ENCODE data around the gene CCDC190. TPM values are rescaled to one million over a fixed set of nuclear protein-coding genes. Genes with fewer than 3 reads are reported as not detected.

The CCDC190 gene
- total and polyA plus RNA-seq, 10 donors: not detected

GRCh38 chr1:162857850-162858249 is 3.1 kb downstream of the CCDC190 start:
- Histone ChIP-seq H3K9me3 (no peaks in the 10 kb centered on the region), H3K27ac (no peak overlapping the region), H3K36me3 (no peaks in the 10 kb centered on the region), H3K4me1 (no peaks in the 10 kb centered on the region), H3K27me3 (replicated peaks in 1 of 7) (peaks cover 0 to 10% (median 0%) of the 10 kb centered on the region in 7 donors), H3K4me3 (no peak overlapping the region)
- TF ChIP-seq POLR2AphosphoS5 (IDR thresholded peaks at IDR 0.05) (no peak), POLR2A (IDR thresholded peaks at IDR 0.05) (no peak)
- TF ChIP-seq, protein P1, sequence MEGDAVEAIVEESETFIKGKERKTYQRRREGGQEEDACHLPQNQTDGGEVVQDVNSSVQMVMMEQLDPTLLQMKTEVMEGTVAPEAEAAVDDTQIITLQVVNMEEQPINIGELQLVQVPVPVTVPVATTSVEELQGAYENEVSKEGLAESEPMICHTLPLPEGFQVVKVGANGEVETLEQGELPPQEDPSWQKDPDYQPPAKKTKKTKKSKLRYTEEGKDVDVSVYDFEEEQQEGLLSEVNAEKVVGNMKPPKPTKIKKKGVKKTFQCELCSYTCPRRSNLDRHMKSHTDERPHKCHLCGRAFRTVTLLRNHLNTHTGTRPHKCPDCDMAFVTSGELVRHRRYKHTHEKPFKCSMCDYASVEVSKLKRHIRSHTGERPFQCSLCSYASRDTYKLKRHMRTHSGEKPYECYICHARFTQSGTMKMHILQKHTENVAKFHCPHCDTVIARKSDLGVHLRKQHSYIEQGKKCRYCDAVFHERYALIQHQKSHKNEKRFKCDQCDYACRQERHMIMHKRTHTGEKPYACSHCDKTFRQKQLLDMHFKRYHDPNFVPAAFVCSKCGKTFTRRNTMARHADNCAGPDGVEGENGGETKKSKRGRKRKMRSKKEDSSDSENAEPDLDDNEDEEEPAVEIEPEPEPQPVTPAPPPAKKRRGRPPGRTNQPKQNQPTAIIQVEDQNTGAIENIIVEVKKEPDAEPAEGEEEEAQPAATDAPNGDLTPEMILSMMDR (IDR thresholded peaks at IDR 0.05 in 8 of 11, conservative IDR thresholded peaks at IDR 0.05 in 3 of 11): no peak
- intact Hi-C loops (cut with DNase I; ENCODE audit: low total_unique reads): loop anchor here (10.0 kb wide), 1 partner anchor 317 kb away; no protein-coding TSS in a partner anchor
- DNase-seq: no peak

DNA sequence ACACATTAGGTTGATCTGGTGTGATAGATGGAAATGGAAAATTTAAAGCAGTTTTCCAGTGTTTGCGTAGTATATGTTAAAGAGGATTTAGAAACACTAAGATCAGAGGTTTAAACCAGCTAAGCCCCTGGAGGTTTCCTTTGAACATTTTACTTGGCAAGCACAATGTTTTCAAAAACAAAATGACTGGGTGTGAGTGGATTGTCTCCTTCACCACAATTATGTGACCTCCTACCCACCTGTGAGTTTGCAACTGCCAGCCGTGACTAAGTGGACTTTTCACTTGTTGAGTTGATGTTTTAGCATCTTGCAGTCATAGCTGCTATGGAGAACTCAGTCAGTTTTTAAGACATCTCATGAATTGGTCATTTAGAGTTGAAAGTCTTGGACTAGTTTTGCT is 4.7 kb downstream of the CCDC190 start:
- Histone ChIP-seq H3K36me3 (no peaks in the 10 kb centered on the region), H3K4me3 (no peak overlapping the region), H3K27ac (no peak overlapping the region), H3K9me3 (no peaks in the 10 kb centered on the region), H3K4me1 (no peaks in the 10 kb centered on the region), H3K27me3 (replicated peaks in 1 of 7) (no peaks in the 10 kb centered on the region)
- no peak for TF ChIP-seq POLR2AphosphoS5 (IDR thresholded peaks at IDR 0.05)
- no peak for TF ChIP-seq POLR2A (IDR thresholded peaks at IDR 0.05)
- TF ChIP-seq, protein P1 (IDR thresholded peaks at IDR 0.05 in 8 of 11, conservative IDR thresholded peaks at IDR 0.05 in 3 of 11): no peak
- intact Hi-C loops (cut with DNase I; ENCODE audit: low total_unique reads): loop anchor here (10.0 kb wide), 1 partner anchor 319 kb away; no protein-coding TSS in a partner anchor
- no peak for DNase-seq
- 89 to 94% (median 93%) methylated on average over 2 of the region's 2 CpGs for WGBS, 5 donors

DNA sequence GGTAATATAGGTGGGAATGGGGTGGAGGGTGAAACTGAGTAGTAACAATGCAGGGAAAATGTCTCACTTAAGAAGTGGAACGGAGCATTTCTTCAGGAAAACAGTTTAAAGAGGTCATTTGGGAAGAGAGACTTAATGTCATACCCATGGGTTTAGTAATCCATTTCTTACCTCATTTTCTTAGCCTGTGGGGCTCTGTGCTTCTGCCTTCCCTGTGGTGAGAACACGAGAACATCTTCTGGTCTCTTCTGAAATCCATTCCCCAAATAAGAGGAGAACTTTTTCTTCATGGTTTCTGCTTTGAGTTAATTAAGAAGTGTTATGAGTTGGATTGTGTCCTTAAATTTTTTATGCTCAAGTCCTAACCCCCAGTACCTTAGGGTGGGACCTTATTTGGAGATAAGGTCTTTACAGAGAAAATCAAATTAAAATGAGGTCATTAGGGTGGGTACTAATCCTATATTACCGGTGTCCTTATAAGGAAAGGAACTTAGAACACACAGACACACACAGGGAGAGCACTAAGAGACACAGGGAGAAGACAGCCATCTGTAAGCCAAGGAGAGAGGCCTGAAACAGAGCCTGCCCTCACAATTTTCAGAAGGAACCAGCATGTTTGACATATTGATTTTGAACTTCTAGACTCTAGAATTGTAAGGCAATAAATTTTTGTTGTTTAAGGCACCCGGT is 5.4 kb downstream of the CCDC190 start:
- 80 to 95% (median 87%) methylated on average over 4 of the region's 4 CpGs for WGBS, 5 donors
- H3K9me3 ChIP-seq: no peaks in the 10 kb centered on the region
- H3K4me3 ChIP-seq: no peak overlapping the region
- H3K27me3 ChIP-seq (replicated peaks in 1 of 7): no peaks in the 10 kb centered on the region
- TF ChIP-seq, protein P1 (IDR thresholded peaks at IDR 0.05 in 8 of 11, conservative IDR thresholded peaks at IDR 0.05 in 3 of 11): no peak
- no peak for TF ChIP-seq POLR2A (IDR thresholded peaks at IDR 0.05)
- no peak for TF ChIP-seq POLR2AphosphoS5 (IDR thresholded peaks at IDR 0.05)
- no peaks in the 10 kb centered on the region for H3K36me3 ChIP-seq
- intact Hi-C loops (cut with DNase I; ENCODE audit: low total_unique reads): loop anchor here (10.0 kb wide), 1 partner anchor 319 kb away; no protein-coding TSS in a partner anchor
- H3K27ac ChIP-seq: no peak overlapping the region
- no peak for DNase-seq
- no peaks in the 10 kb centered on the region for H3K4me1 ChIP-seq

- no peaks in the 10 kb centered on the region for H3K9me3 ChIP-seq
- TF ChIP-seq POLR2A (IDR thresholded peaks at IDR 0.05) (no peak), POLR2AphosphoS5 (IDR thresholded peaks at IDR 0.05) (no peak)
- TF ChIP-seq, protein P1 (IDR thresholded peaks at IDR 0.05 in 8 of 11, conservative IDR thresholded peaks at IDR 0.05 in 3 of 11): peak in 9 of 11 experiments; percentile 16 to 66 (median 56)
- no peaks in the 10 kb centered on the region for H3K4me1 ChIP-seq
- no peak overlapping the region for H3K4me3 ChIP-seq
- no peaks in the 10 kb centered on the region for H3K27me3 ChIP-seq (replicated peaks in 1 of 7)
- intact Hi-C loops (cut with DNase I; ENCODE audit: low total_unique reads): loop anchor here (5.0 to 10.0 kb wide), 2 partner anchors 320 to 463 kb away; no protein-coding TSS in a partner anchor
- H3K27ac ChIP-seq: no peak overlapping the region
- no peak for DNase-seq
- WGBS, 5 donors: 31 to 39% (median 32%) methylated on average over 4 of the region's 4 CpGs
- H3K36me3 ChIP-seq: no peaks in the 10 kb centered on the region
These were observed 6.6 kb downstream of the CCDC190 start for GRCh38 chr1:162854245-162854882.

All from spleen (tissue), 11 donors.